Small intestine (tissue), 7 donors: Measurements from ENCODE around the gene SHOC1. TPM values are rescaled to one million over a fixed set of nuclear protein-coding genes. Genes with fewer than 3 reads are reported as not detected.
"Not testable (repeated sequence)": the region's sequence is repeated elsewhere in the genome, so short reads cannot be mapped to it uniquely, and the experiment has no call there.

Source experiments
- DNase-seq, 2 donors: peaks; one replicate each; pipeline versions ENCODE4 v3.0.0 to v3.0.0-alpha.2; 2013
- FAIRE-seq: peaks from 2 replicates; lab custom pipeline; 2012; peaks lifted over from hg19 to GRCh38; lab: Jason Lieb, UNC
- H3K27ac ChIP-seq, 3 donors: one replicate each; pipeline ENCODE4 v1.5.1; 2013; ENCODE audit warnings: low read length in 2 of 3, mild to moderate bottlenecking in 2 of 3, control low read depth in 1 of 3, inconsistent platforms in 1 of 3, low read depth in 1 of 3, moderate library complexity in 1 of 3
- H3K27me3 ChIP-seq, 3 donors: one replicate each; pipeline ENCODE4 v1.6.1; 2013; ENCODE audit warnings: low read length in 3 of 3, inconsistent platforms in 1 of 3; ENCODE audit not compliant: control insufficient read depth in 3 of 3, insufficient read depth in 3 of 3
- H3K36me3 ChIP-seq, 3 donors: one replicate each; pipeline ENCODE4 v1.6.1; 2013; ENCODE audit warnings: low read length in 3 of 3, inconsistent platforms in 1 of 3, low read depth in 1 of 3, mild to moderate bottlenecking in 1 of 3, moderate library complexity in 1 of 3; ENCODE audit not compliant: control insufficient read depth in 3 of 3, insufficient read depth in 2 of 3
- H3K4me1 ChIP-seq, 3 donors: one replicate each; pipeline ENCODE4 v1.6.1; 2013; ENCODE audit warnings: low read length in 2 of 3, inconsistent platforms in 1 of 3, low read depth in 1 of 3, mild to moderate bottlenecking in 1 of 3, moderate library complexity in 1 of 3; ENCODE audit not compliant: control insufficient read depth in 3 of 3, insufficient read depth in 2 of 3
- H3K4me3 ChIP-seq, 3 donors: one replicate each; pipeline ENCODE4 v1.5.1; 2013; ENCODE audit warnings: low read length in 3 of 3, control low read depth in 1 of 3, inconsistent platforms in 1 of 3, low read depth in 1 of 3, mild to moderate bottlenecking in 1 of 3, moderate library complexity in 1 of 3
- H3K9me3 ChIP-seq, 2 donors: one replicate each; pipeline ENCODE4 v1.6.1; 2013; ENCODE audit warnings: low read depth in 1 of 2, low read length in 1 of 2; ENCODE audit not compliant: control insufficient read depth in 2 of 2, insufficient read depth in 1 of 2
- WGBS, 3 donors: extraction: QIAGEN DNeasy Blood & Tissue Kit; methylation state at CpG; one replicate each; pipeline ENCODE4 v1.1.7; 2013; 5-methylcytosine and 5-hydroxymethylcytosine counted together
- polyA plus RNA-seq, 4 donors: library from polyadenylated mRNA; stranded (reverse) in 3 of 4; unstranded in 1 of 4; fragments of 200-250 nt in 3 of 4; fragments of 120-200 nt in 1 of 4; gene quantifications; one replicate each; pipeline versions ENCODE4 v1.2.1 to v1.2.3, GENCODE V29; 2013
- donor health status: healthy with polysubstance abuse.
- donor health status: control.
- donor health status: control.
- donor health status: Bipolar disorder and iron deficiency.
- donor health status: healthy.

Gene SHOC1
- polyA plus RNA-seq, 4 donors, result 0.04 to 0.12 TPM; not detected in 2

- Histone ChIP-seq H3K9me3 (no peaks in the 10 kb centered on the region), H3K36me3 (no peaks in the 10 kb centered on the region), H3K4me1 (no peaks in the 10 kb centered on the region), H3K27ac (no peak overlapping the region), H3K27me3 (no peaks in the 10 kb centered on the region), H3K4me3 (no peak overlapping the region)
- WGBS, 3 donors, result 65 to 69% (median 67%) methylated on average over 3 of the region's 3 CpGs
- FAIRE-seq, result no peak
- DNase-seq, result no peak
Measured at GRCh38 chr9:111812337-111812736, 17.6 kb upstream of the SHOC1 start.

- Histone ChIP-seq H3K9me3 (no peaks in the 10 kb centered on the region), H3K36me3 (no peaks in the 10 kb centered on the region), H3K4me1 (no peaks in the 10 kb centered on the region), H3K4me3 (no peak overlapping the region), H3K27ac (no peak overlapping the region), H3K27me3 (no peaks in the 10 kb centered on the region)
- FAIRE-seq, result no peak
- no peak for DNase-seq
- WGBS, 3 donors, result 92 to 95% (median 93%) methylated on average over 4 of the region's 4 CpGs
Measured at GRCh38 chr9:111810908-111811307, 16.2 kb upstream of the SHOC1 start.

- H3K27ac ChIP-seq, H3K27me3 ChIP-seq, H3K9me3 ChIP-seq, H3K4me1 ChIP-seq, H3K4me3 ChIP-seq, DNase-seq, H3K36me3 ChIP-seq, FAIRE-seq: not testable (repeated sequence)
- WGBS, 3 donors, result 97 to 99% (median 99%) methylated on average over 2 of the region's 2 CpGs
Measured at GRCh38 chr9:111810415-111810814, 15.7 kb upstream of the SHOC1 start.

- no peak overlapping the region for H3K27ac ChIP-seq
- FAIRE-seq (no peak), DNase-seq (no peak)
- no peaks in the 10 kb centered on the region for H3K36me3 ChIP-seq
- H3K4me1 ChIP-seq, result no peaks in the 10 kb centered on the region
- 79 to 89% (median 87%) methylated on average over 1 of the region's 1 CpG for WGBS, 3 donors
- no peaks in the 10 kb centered on the region for H3K9me3 ChIP-seq
- H3K4me3 ChIP-seq, result no peak overlapping the region
- no peaks in the 10 kb centered on the region for H3K27me3 ChIP-seq
Measured at GRCh38 chr9:111807197-111807596, 12.5 kb upstream of the SHOC1 start.

- Histone ChIP-seq H3K36me3 (no peaks in the 10 kb centered on the region), H3K9me3 (no peaks in the 10 kb centered on the region), H3K4me1 (no peaks in the 10 kb centered on the region), H3K27ac (no peak overlapping the region), H3K27me3 (no peaks in the 10 kb centered on the region), H3K4me3 (no peak overlapping the region)
- no peak for DNase-seq
- no peak for FAIRE-seq
- 90 to 96% (median 93%) methylated on average over 2 of the region's 2 CpGs for WGBS, 3 donors
Measured at GRCh38 chr9:111806259-111806658, 11.5 kb upstream of the SHOC1 start.

- H3K4me1 ChIP-seq, result no peaks in the 10 kb centered on the region
- no peak overlapping the region for H3K27ac ChIP-seq
- FAIRE-seq (no peak), DNase-seq (no peak)
- no peak overlapping the region for H3K4me3 ChIP-seq
- H3K9me3 ChIP-seq, result no peaks in the 10 kb centered on the region
- H3K27me3 ChIP-seq, result no peaks in the 10 kb centered on the region
- no peaks in the 10 kb centered on the region for H3K36me3 ChIP-seq
- 27 to 46% (median 33%) methylated on average over 4 of the region's 4 CpGs for WGBS, 3 donors
Measured at GRCh38 chr9:111805830-111806241, 11.1 kb upstream of the SHOC1 start.

GRCh38 chr9:111805262-111805661 lies 10.5 kb upstream of the SHOC1 start:
- 94 to 95% (median 95%) methylated on average over 2 of the region's 2 CpGs for WGBS, 3 donors
- H3K27me3 ChIP-seq, result no peaks in the 10 kb centered on the region
- DNase-seq, result no peak
- no peak overlapping the region for H3K27ac ChIP-seq
- FAIRE-seq, result no peak
- no peaks in the 10 kb centered on the region for H3K36me3 ChIP-seq
- no peaks in the 10 kb centered on the region for H3K4me1 ChIP-seq
- H3K9me3 ChIP-seq, result no peaks in the 10 kb centered on the region
- H3K4me3 ChIP-seq, result no peak overlapping the region

GRCh38 chr9:111804636-111805035 lies 9.9 kb upstream of the SHOC1 start:
- Histone ChIP-seq H3K9me3 (no peaks in the 10 kb centered on the region), H3K36me3 (no peaks in the 10 kb centered on the region), H3K27me3 (no peaks in the 10 kb centered on the region), H3K4me1 (no peaks in the 10 kb centered on the region), H3K27ac (no peak overlapping the region), H3K4me3 (no peak overlapping the region)
- DNase-seq, result no peak
- WGBS, 3 donors, result 90 to 96% (median 91%) methylated on average over 2 of the region's 2 CpGs
- FAIRE-seq, result no peak

GRCh38 chr9:111803924-111804323 lies 9.2 kb upstream of the SHOC1 start:
- no peaks in the 10 kb centered on the region for H3K4me1 ChIP-seq
- DNase-seq, result no peak
- FAIRE-seq, result no peak
- no peaks in the 10 kb centered on the region for H3K9me3 ChIP-seq
- H3K4me3 ChIP-seq, result no peak overlapping the region
- 79 to 91% (median 81%) methylated on average over 3 of the region's 3 CpGs for WGBS, 3 donors
- H3K27me3 ChIP-seq, result no peaks in the 10 kb centered on the region
- H3K36me3 ChIP-seq, result no peaks in the 10 kb centered on the region
- H3K27ac ChIP-seq, result no peak overlapping the region
